Cerebellar nuclear complex (tissue), 1 donor: ENCODE data around the gene HAGH.

Experiments used
- DNase-seq, 2 experiments: peaks; one replicate each; lab custom pipeline; 2025; lab: John Stamatoyannopoulos, UW

Gene HAGH

GRCh38 chr16:1786242-1787055, 40.2 kb downstream of the HAGH start:
- DNase-seq = no peak

- no peak for DNase-seq
These were observed 40.8 kb downstream of the HAGH start for GRCh38 chr16:1785846-1786170.

- DNase-seq = no peak
These were observed 41.4 kb downstream of the HAGH start for GRCh38 chr16:1784977-1785845.

GRCh38 chr16:1782408-1783264, 44.0 kb downstream of the HAGH start, which contains the start of the genes NUBP2 and SPSB3:
NUBP2 (plus strand) TSS chr16:1782960; CDS start chr16:1783021, 61 bp downstream.
SPSB3 (minus strand) TSS chr16:1782571; CDS start chr16:1781483, 1,088 bp downstream.
- DNase-seq = peak; percentile 98 to 99

- DNase-seq = no peak
These were observed 44.7 kb downstream of the HAGH start for GRCh38 chr16:1781758-1782407.

- DNase-seq = no peak
These were observed 45.4 kb downstream of the HAGH start for GRCh38 chr16:1781254-1781653.

GRCh38 chr16:1780677-1781072, 46.0 kb downstream of the HAGH start:
- DNase-seq = no peak

GRCh38 chr16:1779741-1780676, 46.6 kb downstream of the HAGH start:
- no peak for DNase-seq

GRCh38 chr16:1779234-1779701, 47.4 kb downstream of the HAGH start:
- DNase-seq = no peak

- DNase-seq = no peak
These were observed 48.1 kb downstream of the HAGH start for GRCh38 chr16:1778200-1779179.

GRCh38 chr16:1777375-1778199, 49.0 kb downstream of the HAGH start:
- no peak for DNase-seq

GRCh38 chr16:1776991-1777374, 49.6 kb downstream of the HAGH start:
- DNase-seq = no peak

- no peak for DNase-seq
These were observed 50.0 kb downstream of the HAGH start for GRCh38 chr16:1776672-1776955.

- DNase-seq = no peak
These were observed 50.6 kb downstream of the HAGH start for GRCh38 chr16:1775846-1776671.

GRCh38 chr16:1775006-1775845, 51.4 kb downstream of the HAGH start:
- DNase-seq = no peak

GRCh38 chr16:1774448-1774780, 52.2 kb downstream of the HAGH start:
- no peak for DNase-seq
